Loucy (cell line): ENCODE measurements around the gene IQCN.

ENCODE experiments used
- H2AFZ ChIP-seq: fragments of 200-600 bp; sonication (generic); 2 replicates; pipeline ENCODE4 v1.6.0; 2016; ENCODE audit warnings: antibody characterized with exemption, mild to moderate bottlenecking, low read length, moderate library complexity
- H3F3A ChIP-seq: fragments of 200-600 bp; 2 replicates; pipeline ENCODE4 v1.6.0; 2016; ENCODE audit warnings: antibody characterized with exemption, low read depth, mild to moderate bottlenecking
- H3K27me3 ChIP-seq: fragments of 200-600 bp; sonication (generic); 2 replicates; pipeline ENCODE4 v1.6.1; 2014; ENCODE audit warnings: low read length, mild to moderate bottlenecking; ENCODE audit not compliant: insufficient read depth, poor library complexity, severe bottlenecking
- H3K36me3 ChIP-seq: fragments of 200-600 bp; sonication (generic); 2 replicates; pipeline ENCODE4 v1.6.1; 2016; ENCODE audit warnings: low read length; ENCODE audit not compliant: insufficient read depth
- H3K4me1 ChIP-seq: fragments of 200-600 bp; sonication (generic); 2 replicates; pipeline ENCODE4 v1.5.1; 2014; ENCODE audit warnings: low read length, mild to moderate bottlenecking; ENCODE audit not compliant: insufficient read depth, poor library complexity, severe bottlenecking
- H3K4me2 ChIP-seq: fragments of 200-600 bp; sonication (generic); 2 replicates; pipeline ENCODE4 v1.6.0; 2014; ENCODE audit warnings: antibody characterized with exemption, low read length, low read depth, mild to moderate bottlenecking; ENCODE audit not compliant: poor library complexity, severe bottlenecking
- H3K4me3 ChIP-seq: fragments of 200-600 bp; sonication (generic); 2 replicates; pipeline ENCODE4 v1.5.1; 2014; ENCODE audit warnings: low read length, mild to moderate bottlenecking, mixed read lengths; ENCODE audit not compliant: poor library complexity, severe bottlenecking
- H3K79me2 ChIP-seq: fragments of 200-600 bp; sonication (generic); 2 replicates; pipeline ENCODE4 v1.6.1; 2014; ENCODE audit warnings: low read length; ENCODE audit not compliant: insufficient read depth
- H3K9ac ChIP-seq: fragments of 200-600 bp; sonication (generic); 2 replicates; pipeline ENCODE4 v1.6.0; 2014; ENCODE audit warnings: mild to moderate bottlenecking, low read depth, low read length, moderate library complexity; ENCODE audit not compliant: poor library complexity, severe bottlenecking
- H3K9me2 ChIP-seq: fragments of 200-600 bp; sonication (generic); replicated peaks from 2 replicates; pipeline ENCODE4 v1.6.1; 2016; ENCODE audit warnings: low read depth, low read length, mixed read lengths
- H3K9me3 ChIP-seq: fragments of 200-600 bp; sonication (generic); 2 replicates; pipeline ENCODE4 v1.6.1; 2014; ENCODE audit warnings: mild to moderate bottlenecking, antibody characterized with exemption, low read length, low read depth; ENCODE audit not compliant: insufficient read depth
- H4K20me1 ChIP-seq: fragments of 200-600 bp; sonication (generic); 2 replicates; pipeline ENCODE4 v1.6.0; 2014; ENCODE audit warnings: antibody characterized with exemption, low read length, mild to moderate bottlenecking; ENCODE audit not compliant: insufficient read depth, poor library complexity, severe bottlenecking
- CTCF ChIP-seq: fragments of 200-600 bp; sonication (generic); conservative IDR thresholded peaks from 2 replicates; pipeline ENCODE4 v1.5.1; 2014; ENCODE audit warnings: mild to moderate bottlenecking, antibody characterized with exemption, low read length
- EZH2phosphoT487 ChIP-seq: fragments of 200-600 bp; IDR thresholded peaks from 2 replicates; pipeline ENCODE4 v1.6.1; 2018; ENCODE audit warnings: antibody characterized with exemption, mild to moderate bottlenecking, moderate library complexity, borderline replicate concordance

The IQCN gene

DNA sequence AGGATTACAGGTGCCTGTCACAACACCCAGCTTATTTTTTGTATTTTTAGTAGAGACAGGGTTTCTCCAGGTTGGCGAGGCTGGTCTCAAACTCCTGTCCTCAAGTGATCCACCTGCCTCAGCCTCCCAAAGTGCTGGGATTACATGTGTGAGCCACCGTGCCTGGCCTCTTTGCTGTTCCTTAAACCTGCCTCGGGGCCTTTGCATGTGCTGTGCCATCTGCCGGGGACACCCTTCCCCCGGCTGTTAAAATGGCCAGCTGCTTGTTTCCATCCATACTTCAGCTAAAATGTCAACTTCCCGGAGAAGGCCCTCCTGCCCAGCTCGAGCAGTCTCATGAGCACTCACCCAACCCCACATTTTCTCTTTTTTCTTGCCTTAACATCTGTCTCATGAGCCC, 29.0 kb downstream of the IQCN start:
- no peak for TF ChIP-seq EZH2phosphoT487
- no peak for TF ChIP-seq CTCF
- Histone ChIP-seq H2AFZ (no peak overlapping the region), H3K4me3 (no peak overlapping the region), H3F3A (no peaks in the 10 kb centered on the region), H3K4me1 (no peaks in the 10 kb centered on the region), H3K9me2 (no peaks in the 10 kb centered on the region), H3K36me3 (no peaks in the 10 kb centered on the region), H3K9me3 (no peaks in the 10 kb centered on the region), H3K27me3 (no peaks in the 10 kb centered on the region), H4K20me1 (no peaks in the 10 kb centered on the region), H3K4me2 (no peak overlapping the region), H3K9ac (no peak overlapping the region), H3K79me2 (no peaks in the 10 kb centered on the region)

DNA sequence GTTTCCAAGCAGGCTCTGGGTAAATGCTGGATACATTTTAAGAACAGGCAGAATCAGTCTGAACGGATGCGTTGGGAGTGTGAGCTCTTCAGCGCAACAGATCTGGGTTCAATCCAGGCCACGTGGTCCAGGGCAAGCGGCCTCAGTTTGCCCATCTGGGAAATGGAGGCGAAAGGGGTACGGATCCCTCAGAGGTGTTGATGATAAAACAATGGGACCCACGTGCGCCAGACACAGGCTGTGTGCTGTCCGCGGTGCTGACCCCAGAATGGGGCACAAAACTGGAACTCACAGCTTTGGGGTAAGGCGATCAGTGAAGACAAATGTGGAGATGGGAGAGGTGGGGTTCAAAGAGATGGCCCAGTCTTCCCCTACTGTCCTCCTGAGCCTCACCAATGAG, 34.9 kb downstream of the IQCN start:
- no peaks in the 10 kb centered on the region for H3K79me2 ChIP-seq
- TF ChIP-seq CTCF, result no peak
- no peak for TF ChIP-seq EZH2phosphoT487
- no peak overlapping the region for H3K4me2 ChIP-seq
- no peaks in the 10 kb centered on the region for H3K36me3 ChIP-seq
- H3K4me1 ChIP-seq, result no peaks in the 10 kb centered on the region
- no peaks in the 10 kb centered on the region for H4K20me1 ChIP-seq
- H3K27me3 ChIP-seq, result no peaks in the 10 kb centered on the region
- H3F3A ChIP-seq, result no peaks in the 10 kb centered on the region
- no peak overlapping the region for H3K4me3 ChIP-seq
- no peaks in the 10 kb centered on the region for H3K9me3 ChIP-seq
- no peak overlapping the region for H2AFZ ChIP-seq
- no peak overlapping the region for H3K9ac ChIP-seq
- no peaks in the 10 kb centered on the region for H3K9me2 ChIP-seq

- Histone ChIP-seq H3K4me2 (no peak overlapping the region), H3K9me2 (no peaks in the 10 kb centered on the region), H3K4me3 (no peak overlapping the region), H3K27me3 (no peaks in the 10 kb centered on the region), H3K36me3 (no peaks in the 10 kb centered on the region), H3K9ac (no peak overlapping the region), H3K4me1 (peaks cover 7% of the 10 kb centered on the region), H4K20me1 (peaks cover 2% of the 10 kb centered on the region), H3K79me2 (no peaks in the 10 kb centered on the region), H2AFZ (no peak overlapping the region), H3K9me3 (no peaks in the 10 kb centered on the region), H3F3A (no peaks in the 10 kb centered on the region)
- TF ChIP-seq CTCF, result no peak
- no peak for TF ChIP-seq EZH2phosphoT487
These were observed 40.1 kb downstream of the IQCN start for GRCh38 chr19:18234194-18234593.
